ENCODE data around the gene GXYLT1.

- TF ChIP-seq CTCF (IDR thresholded peaks at IDR 0.05) (peak in 1 of 6 experiments; percentile 11), POLR2A (IDR thresholded peaks at IDR 0.05) (no peak)
Measured at GRCh38 chr12:42104087-42104486, 40.6 kb downstream of the GXYLT1 start.
